Activated B cell treated with CpG ODN at 0.5 μM for 24 hours (primary cell): ENCODE measurements around the gene KLHL41. TPM values are rescaled to one million over a fixed set of nuclear protein-coding genes. Genes with fewer than 3 reads are reported as not detected.

ENCODE experiments used
- ATAC-seq: fragments of 200-7000 bp; cut with Tn5 transposase; one replicate; pipeline ENCODE4 v1.10.0; 2021; ENCODE audit warnings: low read depth, mild to moderate bottlenecking, moderate library complexity
- CTCF ChIA-PET: fragments of 350-600 bp; sonication (Branson Sonifier 250); formaldehyde crosslinking; loops from one replicate; lab custom pipeline; 2021; ENCODE audit warnings: antibody characterized with exemption; lab: Charles Lee
- POLR2A ChIA-PET: fragments of 350-600 bp; sonication (Branson Sonifier 250); formaldehyde crosslinking; loops from one replicate; lab custom pipeline; 2021; ENCODE audit warnings: antibody characterized with exemption; lab: Charles Lee
- DNase-seq: peaks from one replicate; pipeline ENCODE4 v3.0.0; 2022
- H3K27ac Mint-ChIP-seq: one replicate; pipeline ENCODE4 v1.8.0; 2020; ENCODE audit warnings: mixed read lengths
- H3K27me3 Mint-ChIP-seq: one replicate; pipeline ENCODE4 v1.8.0; 2021; ENCODE audit warnings: mixed read lengths
- H3K36me3 Mint-ChIP-seq: one replicate; pipeline ENCODE4 v1.8.0; 2021; ENCODE audit warnings: low read depth, mixed read lengths
- H3K4me1 Mint-ChIP-seq: one replicate; pipeline ENCODE4 v1.8.0; 2021; ENCODE audit warnings: mixed read lengths
- H3K4me3 Mint-ChIP-seq: one replicate; pipeline ENCODE4 v1.8.0; 2020; ENCODE audit warnings: mild to moderate bottlenecking, mixed read lengths
- H3K9me3 Mint-ChIP-seq: one replicate; pipeline ENCODE4 v1.8.0; 2020; ENCODE audit warnings: mixed read lengths
- CTCF ChIP-seq: fragments of 200-600 bp; IDR thresholded peaks from one replicate; pipeline ENCODE4 v1.8.0; 2022; ENCODE audit warnings: antibody characterized with exemption, mild to moderate bottlenecking
- intact Hi-C: fragments of 100-400 bp; cut with micrococcal nuclease; formaldehyde crosslinking; loops from one replicate; pipeline ENCODE4 v1.15.1; 2024
- total RNA-seq: library from RNA; stranded (reverse); gene quantifications from 2 replicates; pipeline ENCODE4 v1.2.3, GENCODE V29; 2022

KLHL41 gene
- total RNA-seq, 1 donor from 2014 or later = 0.27 TPM

GRCh38 chr2:169468841-169469240, 40.7 kb upstream of the KLHL41 start:
- POLR2A ChIA-PET = no interaction called here
- ATAC-seq = no peak
- no peak for TF ChIP-seq CTCF

DNA sequence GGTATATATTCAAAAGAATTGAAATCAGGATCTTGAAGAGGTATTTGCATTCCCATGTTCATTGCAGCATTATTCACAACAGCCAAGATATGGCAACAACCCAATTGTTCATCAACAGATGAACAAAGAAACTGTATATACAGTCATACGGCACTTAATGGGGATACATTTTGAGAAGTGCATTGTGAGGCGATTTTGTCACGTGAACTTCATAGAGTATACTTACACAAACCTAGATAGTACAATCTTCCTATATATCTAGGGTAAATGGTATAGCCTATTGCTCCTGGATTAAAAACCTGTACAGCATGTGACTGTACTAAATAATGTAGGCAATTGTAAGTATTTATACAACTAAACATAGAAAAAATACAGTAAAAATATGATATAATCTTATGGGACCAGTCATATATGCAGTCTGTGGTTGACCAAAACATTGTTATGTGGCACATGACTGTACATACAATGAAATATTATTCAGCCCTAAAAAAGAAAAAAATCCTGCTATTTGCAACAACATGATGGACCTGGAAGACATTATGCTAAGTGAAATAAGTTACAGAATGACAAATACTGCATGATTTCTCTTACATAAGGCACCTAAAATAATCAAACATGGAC, 39.4 kb upstream of the KLHL41 start:
- CTCF ChIA-PET = interaction anchor here (0.5 kb wide), 1 partner anchor 325 kb away, joined by 3 read pairs; no protein-coding TSS in a partner anchor
- POLR2A ChIA-PET = no interaction called here
- no peaks in the 10 kb centered on the region for H3K4me1 Mint-ChIP-seq
- H3K27ac Mint-ChIP-seq = no peak overlapping the region
- ATAC-seq (peak; percentile 5), DNase-seq (no peak)
- H3K36me3 Mint-ChIP-seq = no peaks in the 10 kb centered on the region
- no peak overlapping the region for H3K4me3 Mint-ChIP-seq
- TF ChIP-seq CTCF = no peak
- intact Hi-C loops = no loop called here
- no peaks in the 10 kb centered on the region for H3K9me3 Mint-ChIP-seq
- no peaks in the 10 kb centered on the region for H3K27me3 Mint-ChIP-seq

More at GRCh38 chr2:169468841-169469240, 40.7 kb upstream of the KLHL41 start:
- CTCF ChIA-PET = no interaction called here
- no peaks in the 10 kb centered on the region for H3K4me1 Mint-ChIP-seq
- no peaks in the 10 kb centered on the region for H3K27me3 Mint-ChIP-seq
- intact Hi-C loops = no loop called here
- no peak overlapping the region for H3K4me3 Mint-ChIP-seq
- H3K9me3 Mint-ChIP-seq = no peaks in the 10 kb centered on the region
- no peaks in the 10 kb centered on the region for H3K36me3 Mint-ChIP-seq
- no peak overlapping the region for H3K27ac Mint-ChIP-seq
- DNase-seq = no peak

- CTCF ChIA-PET = no interaction called here
These were observed 37.3 kb upstream of the KLHL41 start for GRCh38 chr2:169472249-169472648.

GRCh38 chr2:169476459-169476858, 33.0 kb upstream of the KLHL41 start:
- ATAC-seq (no peak), DNase-seq (no peak)
- Mint-ChIP-seq H3K36me3 (no peaks in the 10 kb centered on the region), H3K4me1 (peaks cover 10% of the 10 kb centered on the region), H3K9me3 (no peaks in the 10 kb centered on the region), H3K4me3 (no peak overlapping the region), H3K27me3 (no peaks in the 10 kb centered on the region), H3K27ac (no peak overlapping the region)
- intact Hi-C loops = loop anchor here (5.0 kb wide), 1 partner anchor 96 kb away; the partner anchor contains the start of gene FASTKD1
- ChIA-PET CTCF (no interaction called here), POLR2A (no interaction called here)
- TF ChIP-seq CTCF = no peak

More at GRCh38 chr2:169472249-169472648, 37.3 kb upstream of the KLHL41 start:
- no peaks in the 10 kb centered on the region for H3K27me3 Mint-ChIP-seq
- no peak for TF ChIP-seq CTCF
- H3K4me3 Mint-ChIP-seq = no peak overlapping the region
- H3K36me3 Mint-ChIP-seq = no peaks in the 10 kb centered on the region
- no peaks in the 10 kb centered on the region for H3K9me3 Mint-ChIP-seq
- ATAC-seq (no peak), DNase-seq (no peak)
- no peak overlapping the region for H3K27ac Mint-ChIP-seq
- POLR2A ChIA-PET = no interaction called here
- intact Hi-C loops = no loop called here
- H3K4me1 Mint-ChIP-seq = no peaks in the 10 kb centered on the region

DNA sequence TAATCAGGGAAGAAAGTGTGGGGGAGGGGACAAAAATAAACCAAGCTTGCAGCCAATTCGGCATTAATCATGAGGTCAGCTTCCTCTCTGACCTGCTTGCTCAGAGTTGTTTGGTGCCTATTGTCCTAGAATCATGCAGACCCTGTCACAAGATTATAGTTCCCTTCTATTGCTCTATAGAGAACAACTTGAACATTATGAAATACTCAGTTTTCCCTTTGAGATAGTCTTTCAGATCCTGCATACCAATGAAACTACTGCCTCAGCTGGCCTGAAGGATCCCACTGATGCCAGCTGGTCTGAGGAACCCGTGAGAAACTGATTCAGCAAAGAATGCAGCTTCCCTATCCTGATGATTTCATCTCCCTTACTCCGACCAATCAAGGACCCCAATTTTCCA, 31.2 kb upstream of the KLHL41 start:
- TF ChIP-seq CTCF = no peak
- Mint-ChIP-seq H3K27ac (no peak overlapping the region), H3K36me3 (no peaks in the 10 kb centered on the region), H3K27me3 (no peaks in the 10 kb centered on the region), H3K4me3 (peak overlapping the region; percentile 91), H3K4me1 (peaks cover 10% of the 10 kb centered on the region), H3K9me3 (no peaks in the 10 kb centered on the region)
- DNase-seq = no peak
- intact Hi-C loops = loop anchor here (2.0 to 5.0 kb wide), 2 partner anchors 94 to 216 kb away; partner anchors contain the start of genes CFAP210, FASTKD1 and PHOSPHO2
- CTCF ChIA-PET = no interaction called here
- POLR2A ChIA-PET = no interaction called here
- ATAC-seq = no peak
